Stimulated activated CD4-positive, alpha-beta T cell treated with anti-CD3 and anti-CD28 coated beads, Interleukin-15, amount 100 ng/mL, for 24 hours (primary cell): ENCODE measurements around the gene VAC14.

Source experiments
- DNase-seq: peaks from one replicate; pipeline ENCODE4 v3.0.0-alpha.2; 2020

Gene VAC14

GRCh38 chr16:70721202-70721963 is 79.6 kb downstream of the VAC14 start:
- no peak for DNase-seq

GRCh38 chr16:70720425-70721201 is 80.3 kb downstream of the VAC14 start:
- DNase-seq = no peak

- DNase-seq = no peak
Measured at GRCh38 chr16:70717065-70717464, 83.9 kb downstream of the VAC14 start.

GRCh38 chr16:70715860-70716357 is 85.0 kb downstream of the VAC14 start:
- DNase-seq = no peak

GRCh38 chr16:70715055-70715858 is 85.7 kb downstream of the VAC14 start:
- no peak for DNase-seq

GRCh38 chr16:70714581-70715054 is 86.3 kb downstream of the VAC14 start:
- no peak for DNase-seq

- DNase-seq = no peak
Measured at GRCh38 chr16:70713824-70714223, 87.1 kb downstream of the VAC14 start.

- DNase-seq = no peak
Measured at GRCh38 chr16:70713342-70713741, 87.6 kb downstream of the VAC14 start.

- no peak for DNase-seq
Measured at GRCh38 chr16:70712942-70713341, 88.0 kb downstream of the VAC14 start.

- DNase-seq = no peak
Measured at GRCh38 chr16:70712359-70712758, 88.6 kb downstream of the VAC14 start.

GRCh38 chr16:70711211-70712031 is 89.5 kb downstream of the VAC14 start:
- DNase-seq = no peak

GRCh38 chr16:70710422-70711210 is 90.3 kb downstream of the VAC14 start:
- DNase-seq = no peak

- no peak for DNase-seq
Measured at GRCh38 chr16:70709942-70710341, 91.0 kb downstream of the VAC14 start.

- no peak for DNase-seq
Measured at GRCh38 chr16:70709457-70709856, 91.5 kb downstream of the VAC14 start.

- no peak for DNase-seq
Measured at GRCh38 chr16:70708366-70709246, 92.4 kb downstream of the VAC14 start.

GRCh38 chr16:70706948-70707465 is 94.0 kb downstream of the VAC14 start:
- no peak for DNase-seq

GRCh38 chr16:70705056-70705455 is 95.9 kb downstream of the VAC14 start:
- no peak for DNase-seq

- no peak for DNase-seq
Measured at GRCh38 chr16:70704586-70704985, 96.4 kb downstream of the VAC14 start.

GRCh38 chr16:70703835-70704381 is 97.0 kb downstream of the VAC14 start:
- DNase-seq = no peak
